GM23248 (cell line): Measurements from ENCODE around the gene PPP2R1B. TPM values are rescaled to one million over a fixed set of nuclear protein-coding genes. Genes with fewer than 3 reads are reported as not detected.
A peak's percentile ranks its signal among the peaks of the same experiment; 100 is the strongest.

Experiments used
- DNase-seq: peaks from one replicate; pipeline ENCODE4 v3.0.0-alpha.2; 2015
- H2AFZ ChIP-seq: fragments of 200-600 bp; sonication (generic); 2 replicates; pipeline ENCODE4 v1.6.1; 2016; ENCODE audit warnings: antibody characterized with exemption
- H3F3A ChIP-seq: fragments of 200-600 bp; sonication (generic); 2 replicates; pipeline ENCODE4 v1.6.1; 2016; ENCODE audit warnings: mild to moderate bottlenecking, antibody characterized with exemption, mixed run types; ENCODE audit not compliant: insufficient read depth
- H3K27ac ChIP-seq: fragments of 200-600 bp; sonication (generic); 2 replicates; pipeline ENCODE4 v1.5.1; 2016; ENCODE audit warnings: mild to moderate bottlenecking
- H3K27me3 ChIP-seq: fragments of 200-600 bp; sonication (generic); replicated peaks from 2 replicates; pipeline ENCODE4 v1.6.1; 2016; ENCODE audit warnings: mild to moderate bottlenecking; ENCODE audit not compliant: insufficient read depth
- H3K36me3 ChIP-seq: fragments of 200-600 bp; sonication (generic); 2 replicates; pipeline ENCODE4 v1.6.1; 2016; ENCODE audit warnings: low read depth, mild to moderate bottlenecking
- H3K4me1 ChIP-seq: fragments of 200-600 bp; sonication (generic); 2 replicates; pipeline ENCODE4 v1.6.1; 2016; ENCODE audit warnings: mild to moderate bottlenecking; ENCODE audit not compliant: insufficient read depth
- H3K4me2 ChIP-seq: fragments of 200-600 bp; sonication (generic); one replicate; pipeline ENCODE4 v1.6.1; 2016; ENCODE audit warnings: mild to moderate bottlenecking; ENCODE audit not compliant: unreplicated experiment
- H3K4me3 ChIP-seq: fragments of 200-600 bp; sonication (generic); 2 replicates; pipeline ENCODE4 v1.5.1; 2016; ENCODE audit warnings: mild to moderate bottlenecking
- H3K79me2 ChIP-seq: fragments of 200-600 bp; sonication (generic); 2 replicates; pipeline ENCODE4 v1.6.1; 2016; ENCODE audit warnings: mild to moderate bottlenecking; ENCODE audit not compliant: insufficient read depth
- H3K9ac ChIP-seq: fragments of 200-600 bp; sonication (generic); 2 replicates; pipeline ENCODE4 v1.6.1; 2016; ENCODE audit warnings: mild to moderate bottlenecking
- H3K9me2 ChIP-seq: fragments of 200-600 bp; sonication (generic); 2 replicates; pipeline ENCODE4 v1.6.1; 2016; ENCODE audit warnings: mixed run types, mild to moderate bottlenecking, moderate library complexity; ENCODE audit not compliant: insufficient read depth
- H3K9me3 ChIP-seq: fragments of 200-600 bp; sonication (generic); one replicate; pipeline ENCODE4 v1.6.1; 2017; ENCODE audit warnings: low read depth
- H4K20me1 ChIP-seq: fragments of 200-600 bp; sonication (generic); 2 replicates; pipeline ENCODE4 v1.6.0; 2016; ENCODE audit not compliant: insufficient read depth
- EZH2 ChIP-seq: fragments of 200-600 bp; sonication (generic); IDR thresholded peaks from 2 replicates; pipeline ENCODE4 v1.6.1; 2018; ENCODE audit warnings: antibody characterized with exemption, mild to moderate bottlenecking; ENCODE audit not compliant: insufficient read depth, poor library complexity, severe bottlenecking
- EZH2phosphoT487 ChIP-seq: fragments of 200-600 bp; sonication (generic); IDR thresholded peaks from 2 replicates; pipeline ENCODE4 v1.6.1; 2018; ENCODE audit warnings: antibody characterized with exemption, moderate library complexity, mild to moderate bottlenecking, low read depth; ENCODE audit not compliant: insufficient read depth
- WGBS, 2 experiments: methylation state at CpG; one replicate each; pipeline ENCODE4 v1.1.6; 2015 to 2017; ENCODE audit warnings: low lambda C conversion rate in 2 of 2, low coverage in 1 of 2; ENCODE audit errors: missing lambda C conversion rate in 2 of 2; 5-methylcytosine and 5-hydroxymethylcytosine counted together
- in situ Hi-C: fragments of 300-500 bp; cut with MboI; formaldehyde crosslinking; loops from 2 replicates; pipeline ENCODE4 v1.15.0; 2020
- polyA plus RNA-seq: library from polyadenylated mRNA; unstranded; fragments of >200 nt; fragmentation: Nextera tagmentation; extraction: Ambion mirVana; gene quantifications from 2 replicates; pipeline ENCODE4 v1.2.1, GENCODE V29; 2016
- total RNA-seq: library from RNA; depleted of rRNA; stranded (reverse); fragments of >200 nt; shearing (Covaris generic); gene quantifications from 2 replicates; pipeline ENCODE4 v1.2.3, GENCODE V29; 2014

The PPP2R1B gene
- total and polyA plus RNA-seq, 2 experiments from 2014 or later: 25.1 to 26.2 TPM

DNA sequence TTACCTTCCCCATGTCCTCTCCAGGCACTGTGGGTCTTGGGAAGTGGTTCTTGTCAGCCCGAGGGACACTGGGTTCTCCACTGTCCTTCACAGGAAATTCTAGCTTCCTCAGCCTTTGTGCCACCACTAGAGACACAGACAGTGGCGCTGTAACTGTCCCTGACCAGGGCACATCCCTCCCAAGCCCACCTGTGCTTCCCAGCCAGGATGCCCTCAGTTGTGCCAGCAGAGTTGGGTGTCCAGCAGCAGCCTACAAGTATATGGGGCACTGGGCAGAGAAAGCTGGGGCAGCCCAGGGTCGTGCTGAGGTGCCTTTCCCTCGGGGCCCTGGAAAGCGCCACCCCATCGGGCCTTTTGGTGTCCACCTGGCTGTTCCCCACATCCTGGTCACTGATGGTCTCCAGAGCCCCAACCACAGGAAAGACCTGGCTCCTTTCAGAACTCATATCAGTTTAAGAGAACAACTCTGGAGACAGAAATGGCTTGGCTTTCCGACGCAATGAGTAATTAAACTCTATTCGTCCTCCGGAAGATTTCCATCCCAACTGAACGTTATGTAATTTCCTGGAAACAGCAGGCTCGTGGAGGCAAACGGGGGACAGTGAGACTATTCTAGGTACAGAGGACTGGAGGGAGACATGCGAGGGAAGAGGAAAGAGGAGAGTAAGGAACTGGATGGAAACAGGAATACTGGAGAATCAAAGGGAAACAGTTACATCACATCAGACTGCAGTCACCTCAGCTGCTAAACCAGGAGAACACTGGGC, 28.6 kb downstream of the PPP2R1B start:
- TF ChIP-seq EZH2 (no peak), EZH2phosphoT487 (no peak)
- peak; percentile 58 for DNase-seq
- Histone ChIP-seq H3K27ac (peak overlapping the region; percentile 99), H3K9ac (peak overlapping the region; percentile 93), H3K4me3 (no peak overlapping the region), H3K79me2 (no peaks in the 10 kb centered on the region), H3F3A (peaks cover 46% of the 10 kb centered on the region), H3K4me1 (peaks cover 54% of the 10 kb centered on the region), H3K36me3 (peaks cover 22% of the 10 kb centered on the region), H3K27me3 (no peaks in the 10 kb centered on the region), H3K4me2 (peak overlapping the region; percentile 41), H3K9me2 (no peaks in the 10 kb centered on the region), H4K20me1 (no peaks in the 10 kb centered on the region), H2AFZ (peak overlapping the region; percentile 47; the same call in 1 of the 2 replicates), H3K9me3 (no peaks in the 10 kb centered on the region)
- in situ Hi-C loops: no loop called here
- 43% methylated on average over 14 of the region's 14 CpGs for WGBS, 2 experiments

DNA sequence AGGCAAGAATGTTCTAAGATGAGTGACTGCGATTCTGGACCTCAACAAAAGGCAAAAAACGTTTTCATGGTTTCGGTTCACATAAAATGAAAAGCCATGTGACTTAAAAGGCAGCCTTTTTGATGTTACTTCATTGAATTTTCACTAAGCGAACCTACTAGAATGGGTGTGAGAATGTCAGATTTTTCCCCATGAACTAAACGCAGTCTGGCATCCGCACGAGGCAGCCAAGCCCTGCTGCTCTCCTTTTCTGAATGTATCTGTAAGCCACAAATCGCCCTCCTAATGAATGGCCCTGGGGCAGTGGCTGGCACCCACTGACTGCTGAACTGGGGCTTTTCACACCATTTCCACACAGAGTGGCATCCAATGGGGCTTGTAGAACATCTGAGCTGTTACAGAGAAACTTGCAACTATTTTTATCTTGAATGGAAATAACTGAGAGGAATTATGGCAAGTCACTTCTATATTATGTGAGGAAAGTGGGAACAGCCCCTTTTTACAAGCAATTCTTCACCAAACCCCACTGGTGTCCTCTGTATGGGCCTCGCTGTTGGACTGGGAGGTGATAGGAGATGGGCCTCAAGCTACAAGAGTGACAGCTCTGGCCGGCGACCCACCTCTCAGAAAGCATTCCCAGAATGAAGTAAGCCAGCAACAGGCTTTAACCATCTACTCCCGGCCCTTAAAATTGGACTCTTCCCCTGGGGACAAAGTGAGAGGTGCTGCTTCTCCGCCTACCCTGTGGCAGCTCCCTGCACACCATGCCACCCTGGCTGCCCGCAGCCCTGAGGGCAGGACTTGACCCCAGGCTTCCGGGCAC, 29.4 kb downstream of the PPP2R1B start:
- Histone ChIP-seq H3K9ac (peak overlapping the region; percentile 93), H3K9me3 (no peaks in the 10 kb centered on the region), H3K27me3 (no peaks in the 10 kb centered on the region), H3K4me2 (peak overlapping the region; percentile 66), H3K36me3 (peaks cover 18% of the 10 kb centered on the region), H3K4me1 (peaks cover 57% of the 10 kb centered on the region), H4K20me1 (no peaks in the 10 kb centered on the region), H3K27ac (peak overlapping the region; percentile 99), H3K9me2 (no peaks in the 10 kb centered on the region), H3K79me2 (no peaks in the 10 kb centered on the region), H3F3A (peaks cover 54% of the 10 kb centered on the region), H3K4me3 (peak overlapping the region; percentile 30; the same call in 1 of the 2 replicates), H2AFZ (peak overlapping the region; percentile 70)
- WGBS, 2 experiments: 41 to 42% methylated on average over 15 of the region's 15 CpGs
- in situ Hi-C loops: no loop called here
- TF ChIP-seq EZH2phosphoT487: no peak
- no peak for TF ChIP-seq EZH2
- peak; percentile 50 for DNase-seq

DNA sequence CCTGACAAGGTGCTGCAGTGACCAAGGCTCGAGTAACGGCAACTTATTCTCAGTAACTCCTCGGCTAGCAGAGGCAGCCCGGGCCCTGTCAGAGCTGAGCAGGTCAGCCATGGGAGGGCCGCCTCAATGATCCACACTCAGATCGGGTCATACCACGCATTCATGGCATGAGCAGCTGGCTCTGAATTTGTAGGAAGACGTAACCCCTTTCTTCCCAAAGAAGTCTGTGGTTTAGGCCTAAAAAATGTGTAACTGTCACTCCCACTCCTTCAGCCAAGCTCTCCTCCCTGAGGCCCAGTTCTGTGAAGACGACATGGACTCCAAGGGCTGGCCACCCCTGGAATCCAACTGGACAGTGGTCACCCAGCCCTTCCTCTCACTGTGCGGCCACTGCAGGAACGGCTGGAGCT, 30.0 kb downstream of the PPP2R1B start:
- H3K36me3 ChIP-seq: peaks cover 12% of the 10 kb centered on the region; the same call in 1 of the 2 replicates
- WGBS, 2 experiments: 12 to 15% methylated on average over 11 of the region's 11 CpGs
- DNase-seq: peak; percentile 85
- no peaks in the 10 kb centered on the region for H3K9me2 ChIP-seq
- H3F3A ChIP-seq: peaks cover 58% of the 10 kb centered on the region
- peaks cover 57% of the 10 kb centered on the region for H3K4me1 ChIP-seq
- peak overlapping the region; percentile 99 for H3K27ac ChIP-seq
- H3K4me3 ChIP-seq: peak overlapping the region; percentile 30
- H3K27me3 ChIP-seq: no peaks in the 10 kb centered on the region
- H3K9me3 ChIP-seq: no peaks in the 10 kb centered on the region
- no peaks in the 10 kb centered on the region for H3K79me2 ChIP-seq
- in situ Hi-C loops: no loop called here
- no peaks in the 10 kb centered on the region for H4K20me1 ChIP-seq
- H3K9ac ChIP-seq: peak overlapping the region; percentile 93
- H3K4me2 ChIP-seq: peak overlapping the region; percentile 66
- peak overlapping the region; percentile 70 for H2AFZ ChIP-seq
- no peak for TF ChIP-seq EZH2phosphoT487
- no peak for TF ChIP-seq EZH2

DNA sequence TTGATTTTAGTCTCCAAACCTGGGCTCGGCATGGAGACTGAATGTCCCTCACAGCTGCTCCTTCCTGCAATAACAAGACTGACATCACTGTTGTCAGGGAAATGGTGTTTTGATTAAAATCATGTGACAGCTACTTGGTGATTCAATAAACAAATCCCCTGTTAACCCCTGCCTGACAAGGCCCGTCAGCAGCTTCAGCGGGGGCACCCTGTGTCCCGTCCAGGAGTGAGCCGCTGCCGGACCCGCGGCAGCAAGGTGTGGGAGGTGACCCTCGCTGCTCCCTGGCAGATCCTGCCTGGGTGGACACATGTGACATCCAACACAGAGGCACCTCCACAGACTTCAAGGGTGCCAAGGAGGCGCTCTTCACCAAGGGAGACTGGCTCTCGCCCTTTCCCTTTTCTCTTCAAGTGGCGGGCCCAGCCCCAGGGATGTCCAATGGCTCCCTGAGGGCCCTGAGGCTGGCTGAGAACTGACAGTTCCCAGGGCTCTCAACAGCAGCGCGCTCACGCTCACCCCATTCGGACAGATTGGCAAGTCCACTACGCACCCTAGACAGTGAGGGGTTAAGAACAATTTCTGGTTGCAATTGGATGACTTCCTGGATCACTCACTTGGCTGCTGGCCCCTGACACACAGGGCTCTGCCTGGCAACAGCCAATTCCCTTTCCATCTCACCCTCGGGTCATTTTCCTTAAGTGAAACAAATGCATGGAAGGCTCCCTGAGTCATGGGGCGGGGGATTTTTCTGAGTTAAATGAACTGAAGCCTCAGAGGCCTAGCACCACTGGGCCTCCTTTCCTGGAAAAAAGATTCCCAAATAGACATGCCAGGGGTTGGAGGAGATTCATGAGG, 30.7 kb downstream of the PPP2R1B start:
- H3K9ac ChIP-seq: peak overlapping the region; percentile 93
- H3K4me2 ChIP-seq: peak overlapping the region; percentile 81
- no peaks in the 10 kb centered on the region for H3K27me3 ChIP-seq
- H3F3A ChIP-seq: peaks cover 58% of the 10 kb centered on the region
- H4K20me1 ChIP-seq: no peaks in the 10 kb centered on the region
- H3K79me2 ChIP-seq: no peaks in the 10 kb centered on the region
- peaks cover 5% of the 10 kb centered on the region; the same call in 1 of the 2 replicates for H3K36me3 ChIP-seq
- in situ Hi-C loops: no loop called here
- TF ChIP-seq EZH2phosphoT487: no peak
- no peak for TF ChIP-seq EZH2
- peak overlapping the region; percentile 61 for H3K4me3 ChIP-seq
- peak overlapping the region; percentile 99 for H3K27ac ChIP-seq
- 1% methylated on average over 19 of the region's 19 CpGs for WGBS, 2 experiments
- H3K9me3 ChIP-seq: no peaks in the 10 kb centered on the region
- H3K4me1 ChIP-seq: peaks cover 57% of the 10 kb centered on the region
- no peaks in the 10 kb centered on the region for H3K9me2 ChIP-seq
- H2AFZ ChIP-seq: peak overlapping the region; percentile 70
- peak; percentile 99 for DNase-seq
